IMR-90 (cell line): Measurements from ENCODE around the gene MYCBPAP. TPM values are rescaled to one million over a fixed set of nuclear protein-coding genes. Genes with fewer than 3 reads are reported as not detected.
A peak's percentile ranks its signal among the peaks of the same experiment; 100 is the strongest.

Source experiments
- ATAC-seq: fragments of 200-7000 bp; cut with Tn5 transposase; 2 replicates; pipeline ENCODE4 v1.9.1; 2020; ENCODE audit warnings: low read depth, mild to moderate bottlenecking, moderate library complexity
- BruUV-seq: library from RNA; stranded (reverse); fragments of 400-500 nt; replicated peaks from 2 replicates; lab custom pipeline; 2021; lab: Mats Ljungman, UMichigan
- CTCF ChIA-PET: fragments of 300-600 bp; formaldehyde crosslinking; extraction: SDS; loops from one replicate; lab custom pipeline; 2021; ENCODE audit warnings: antibody characterized with exemption; lab: Yijun Ruan, JAX
- POLR2A ChIA-PET: fragments of 300-600 bp; sonication (Branson Sonifier 250); formaldehyde crosslinking; loops from one replicate; lab custom pipeline; 2022; ENCODE audit warnings: antibody characterized with exemption; ENCODE audit not compliant: unreplicated experiment; lab: Charles Lee
- DNase-seq: peaks from one replicate; pipeline ENCODE4 v3.0.0; 2013
- H2AFZ ChIP-seq: replicated peaks from 2 replicates; pipeline ENCODE3; 2013; ENCODE audit warnings: low read length, mild to moderate bottlenecking; ENCODE audit not compliant: poor library complexity
- H2AK5ac ChIP-seq: 2 replicates; pipeline ENCODE4 v1.6.1; 2013; ENCODE audit warnings: low read depth, low read length, inconsistent platforms
- H2AK9ac ChIP-seq: replicated peaks from 2 replicates; pipeline ENCODE3; 2013; ENCODE audit warnings: mild to moderate bottlenecking, low read depth, low read length, moderate library complexity; ENCODE audit not compliant: poor library complexity
- H2BK120ac ChIP-seq: 2 replicates; pipeline ENCODE4 v1.6.1; 2013; ENCODE audit warnings: low read depth, low read length, inconsistent platforms
- H2BK15ac ChIP-seq: 3 replicates; pipeline ENCODE4 v1.6.1; 2013; ENCODE audit warnings: low read depth, low read length, inconsistent platforms
- H2BK20ac ChIP-seq: 2 replicates; pipeline ENCODE4 v1.6.1; 2013; ENCODE audit warnings: low read depth, mild to moderate bottlenecking, inconsistent platforms, low read length, moderate library complexity
- H2BK5ac ChIP-seq: 2 replicates; pipeline ENCODE4 v1.6.1; 2013; ENCODE audit warnings: mild to moderate bottlenecking, low read depth, low read length, inconsistent platforms; ENCODE audit not compliant: poor library complexity, severe bottlenecking
- H3K14ac ChIP-seq: replicated peaks from 2 replicates; pipeline ENCODE4 v1.6.1; 2013; ENCODE audit warnings: low read depth, low read length, inconsistent platforms
- H3K18ac ChIP-seq: 2 replicates; pipeline ENCODE4 v1.6.1; 2013; ENCODE audit warnings: low read depth, low read length, control low read depth
- H3K23ac ChIP-seq: 2 replicates; pipeline ENCODE4 v1.6.1; 2013; ENCODE audit warnings: low read depth, low read length, inconsistent platforms
- H3K27ac ChIP-seq: 2 replicates; pipeline ENCODE4 v1.5.1; 2013; ENCODE audit warnings: mild to moderate bottlenecking, control low read depth, low read length; ENCODE audit not compliant: insufficient read depth
- H3K27me3 ChIP-seq: 2 replicates; pipeline ENCODE4 v1.6.1; 2013; ENCODE audit warnings: low read length; ENCODE audit not compliant: control insufficient read depth, insufficient read depth
- H3K36me3 ChIP-seq: 2 replicates; pipeline ENCODE4 v1.6.1; 2013; ENCODE audit warnings: low read length, mixed read lengths; ENCODE audit not compliant: control insufficient read depth, insufficient read depth
- H3K4ac ChIP-seq: 2 replicates; pipeline ENCODE4 v1.6.1; 2013; ENCODE audit warnings: low read depth, low read length, inconsistent platforms
- H3K4me1 ChIP-seq: 2 replicates; pipeline ENCODE4 v1.6.1; 2013; ENCODE audit warnings: low read length, mixed read lengths; ENCODE audit not compliant: control insufficient read depth, insufficient read depth
- H3K4me2 ChIP-seq: 2 replicates; pipeline ENCODE4 v1.6.1; 2013; ENCODE audit warnings: low read depth, mild to moderate bottlenecking, control low read depth, low read length, moderate library complexity
- H3K4me3 ChIP-seq: 2 replicates; pipeline ENCODE4 v1.5.1; 2013; ENCODE audit warnings: low read depth, mild to moderate bottlenecking, control low read depth, low read length, moderate library complexity; ENCODE audit not compliant: insufficient read depth
- H3K56ac ChIP-seq: 2 replicates; pipeline ENCODE4 v1.6.1; 2013; ENCODE audit warnings: low read length, inconsistent platforms; ENCODE audit not compliant: insufficient read depth; ENCODE audit errors: extremely low read depth
- H3K79me1 ChIP-seq, 2 experiments: 2 replicates each; pipeline ENCODE4 v1.6.1; 2013; ENCODE audit warnings: low read length in 2 of 2, inconsistent platforms in 1 of 2, low read depth in 1 of 2
- H3K9ac ChIP-seq: 2 replicates; pipeline ENCODE4 v1.6.1; 2013; ENCODE audit warnings: low read depth, low read length, control low read depth
- H3K9me1 ChIP-seq: 2 replicates; pipeline ENCODE4 v1.6.1; 2013; ENCODE audit warnings: low read length, inconsistent platforms; ENCODE audit not compliant: insufficient read depth
- H3K9me3 ChIP-seq: 2 replicates; pipeline ENCODE4 v1.6.1; 2013; ENCODE audit warnings: low read length; ENCODE audit not compliant: control insufficient read depth, insufficient read depth
- H4K20me1 ChIP-seq: 2 replicates; pipeline ENCODE4 v1.6.1; 2013; ENCODE audit warnings: low read length, inconsistent platforms; ENCODE audit not compliant: insufficient read depth
- H4K5ac ChIP-seq: 2 replicates; pipeline ENCODE4 v1.6.1; 2013; ENCODE audit warnings: mild to moderate bottlenecking, low read depth, low read length, control low read depth
- H4K8ac ChIP-seq, 2 experiments: 2 replicates each; pipeline ENCODE4 v1.6.1; 2013; ENCODE audit warnings: low read depth in 2 of 2, low read length in 2 of 2, control low read depth in 1 of 2, inconsistent platforms in 1 of 2
- H4K91ac ChIP-seq: 2 replicates; pipeline ENCODE4 v1.6.1; 2013; ENCODE audit warnings: low read depth, low read length, inconsistent platforms; ENCODE audit not compliant: insufficient read depth
- CEBPB ChIP-seq: IDR thresholded peaks from 2 replicates; pipeline ENCODE4 v1.6.1; 2012; ENCODE audit warnings: low read depth, low read length, improper control_type of control experiment
- CTCF ChIP-seq: conservative IDR thresholded peaks from 2 replicates; pipeline ENCODE4 v1.5.1; 2012; ENCODE audit warnings: mild to moderate bottlenecking, low read depth, low read length, improper control_type of control experiment
- FOS ChIP-seq: fragments of 150-350 bp; IDR thresholded peaks from 2 replicates; pipeline ENCODE4 v1.6.1; 2016; ENCODE audit warnings: low read depth, low read length
- MAFK ChIP-seq: IDR thresholded peaks from 2 replicates; pipeline ENCODE4 v1.6.1; 2012; ENCODE audit warnings: low read depth, low read length, improper control_type of control experiment
- MAZ ChIP-seq: IDR thresholded peaks from 2 replicates; pipeline ENCODE4 v1.6.1; 2012; ENCODE audit warnings: low read depth, mild to moderate bottlenecking, low read length, improper control_type of control experiment, moderate library complexity, borderline replicate concordance
- MXI1 ChIP-seq: IDR thresholded peaks from 2 replicates; pipeline ENCODE4 v1.6.1; 2012; ENCODE audit warnings: low read depth, mild to moderate bottlenecking, low read length, moderate library complexity, borderline replicate concordance
- POLR2A ChIP-seq: IDR thresholded peaks from 2 replicates; pipeline ENCODE4 v1.6.1; 2012; ENCODE audit warnings: mild to moderate bottlenecking, low read depth, low read length
- RAD21 ChIP-seq: IDR thresholded peaks from 2 replicates; pipeline ENCODE4 v1.6.1; 2012; ENCODE audit warnings: low read length, improper control_type of control experiment
- RCOR1 ChIP-seq: IDR thresholded peaks from 2 replicates; pipeline ENCODE4 v1.6.1; 2012; ENCODE audit warnings: mild to moderate bottlenecking, low read length, improper control_type of control experiment; ENCODE audit not compliant: insufficient replicate concordance
- RFX5 ChIP-seq: IDR thresholded peaks from 2 replicates; pipeline ENCODE4 v1.8.0; 2012; ENCODE audit warnings: low read depth, mild to moderate bottlenecking, low read length, moderate library complexity
- SMC3 ChIP-seq: fragments of 150-350 bp; IDR thresholded peaks from 2 replicates; pipeline ENCODE4 v1.6.1; 2016; ENCODE audit warnings: low read depth, mild to moderate bottlenecking, antibody characterized with exemption, low read length, moderate library complexity
- USF2 ChIP-seq: fragments of 150-350 bp; IDR thresholded peaks from 2 replicates; pipeline ENCODE4 v1.6.1; 2017; ENCODE audit warnings: mild to moderate bottlenecking, antibody characterized with exemption, low read length, low read depth
- WGBS, 2 experiments: methylation state at CpG; one replicate each; pipeline versions ENCODE4 v1.1.5 to v1.1.7; 2013; ENCODE audit warnings: missing lambda C conversion rate in 2 of 2; ENCODE audit not compliant: insufficient read length in 1 of 2; ENCODE audit errors: extremely low coverage in 2 of 2; 5-methylcytosine and 5-hydroxymethylcytosine counted together
- dilution Hi-C: fragments of 300-500 bp; cut with HindIII; formaldehyde crosslinking; loops from one replicate; pipeline ENCODE4 v1.14.3; 2018; ENCODE audit warnings: low sequenced_read_pairs; ENCODE audit not compliant: unreplicated experiment
- in situ Hi-C: fragments of 300-500 bp; cut with MboI; formaldehyde crosslinking; loops from 3 replicates; pipeline ENCODE4 v1.14.3; 2019; ENCODE audit warnings: low sequenced_read_pairs, inconsistent platforms, mixed read lengths
- intact Hi-C: fragments of 100-400 bp; cut with micrococcal nuclease; formaldehyde crosslinking; loops from 2 replicates; pipeline ENCODE4 v1.10.0; 2022
- polyA plus RNA-seq, 3 experiments: library from polyadenylated mRNA; depleted of rRNA; stranded (reverse); fragments of >200 nt; gene quantifications; 2 replicates each; pipeline ENCODE4 v1.2.3, GENCODE V29; 2012; ENCODE audit warnings: low replicate concordance in 1 of 3
- total RNA-seq: library from RNA; depleted of rRNA; stranded (reverse); fragments of >200 nt; gene quantifications from 2 replicates; pipeline ENCODE4 v1.2.3, GENCODE V29; 2012

The MYCBPAP gene
- total and polyA plus RNA-seq, 2 of the 4 experiments (the other 2 are of a cell fraction) = 0.17 to 0.18 TPM

GRCh38 chr17:50462446-50462845 is 45.8 kb upstream of the MYCBPAP start:
- Histone ChIP-seq H4K8ac (no peak overlapping the region), H2BK5ac (no peak overlapping the region), H3K9me3 (no peaks in the 10 kb centered on the region), H4K20me1 (peaks cover 4% of the 10 kb centered on the region; the same call in 1 of the 2 replicates), H3K27me3 (peaks cover 6% of the 10 kb centered on the region), H2BK20ac (no peak overlapping the region), H3K23ac (no peak overlapping the region), H3K36me3 (peaks cover 1% of the 10 kb centered on the region; the same call in 1 of the 2 replicates), H3K4me3 (no peak overlapping the region), H4K5ac (no peak overlapping the region), H2AFZ (no peak overlapping the region), H3K79me1 (no peaks in the 10 kb centered on the region), H3K4ac (no peak overlapping the region), H3K4me1 (no peaks in the 10 kb centered on the region), H2BK15ac (no peak overlapping the region), H2AK5ac (no peak overlapping the region), H3K14ac (no peak overlapping the region), H4K91ac (no peak overlapping the region), H3K4me2 (no peak overlapping the region), H3K9ac (no peak overlapping the region), H3K56ac (no peak overlapping the region), H3K9me1 (0 out of 2 replicates have a peak, but pooled peaks cover 6% of the 10 kb centered on the region), H2BK120ac (no peak overlapping the region), H3K27ac (no peak overlapping the region), H2AK9ac (peak overlapping the region; percentile 9), H3K18ac (no peak overlapping the region)
- ChIA-PET POLR2A (no interaction called here), CTCF (no interaction called here)
- 93% methylated on average over 3 of the region's 9 CpGs; no CpG with 5 or more reads in 1 of the 2 experiments for WGBS, 2 experiments
- in situ Hi-C loops = no loop called here
- intact Hi-C loops = no loop called here
- dilution Hi-C loops = no loop called here
- no peak for ATAC-seq
- no peak for DNase-seq
- BruUV-seq = no TSS peak
- no peak for TF ChIP-seq MAZ
- TF ChIP-seq MAFK = no peak
- TF ChIP-seq CTCF = no peak
- no peak for TF ChIP-seq MXI1
- no peak for TF ChIP-seq POLR2A
- TF ChIP-seq RFX5 = no peak
- no peak for TF ChIP-seq FOS
- no peak for TF ChIP-seq CEBPB
- TF ChIP-seq RCOR1 = no peak
- TF ChIP-seq RAD21 = no peak
- TF ChIP-seq USF2 = no peak
- TF ChIP-seq SMC3 = no peak
